MM.1S (cell line): ENCODE measurements around the gene PRR3.

ENCODE experiments used
- CTCF ChIP-seq: fragments of 300-600 bp; sonication (generic); IDR thresholded peaks from 2 replicates; pipeline ENCODE4 v1.5.1; 2016; ENCODE audit warnings: antibody characterized with exemption, low read length, mixed read lengths
- EZH2 ChIP-seq: fragments of 300-600 bp; sonication (generic); optimal IDR thresholded peaks from 2 replicates; pipeline ENCODE3; 2017; ENCODE audit warnings: low read depth, mild to moderate bottlenecking, antibody characterized with exemption, low read length, mixed read lengths
- EZH2phosphoT487 ChIP-seq: fragments of 300-600 bp; sonication (generic); IDR thresholded peaks from 2 replicates; pipeline ENCODE4 v1.6.1; 2018; ENCODE audit warnings: antibody characterized with exemption, low read length

DNA sequence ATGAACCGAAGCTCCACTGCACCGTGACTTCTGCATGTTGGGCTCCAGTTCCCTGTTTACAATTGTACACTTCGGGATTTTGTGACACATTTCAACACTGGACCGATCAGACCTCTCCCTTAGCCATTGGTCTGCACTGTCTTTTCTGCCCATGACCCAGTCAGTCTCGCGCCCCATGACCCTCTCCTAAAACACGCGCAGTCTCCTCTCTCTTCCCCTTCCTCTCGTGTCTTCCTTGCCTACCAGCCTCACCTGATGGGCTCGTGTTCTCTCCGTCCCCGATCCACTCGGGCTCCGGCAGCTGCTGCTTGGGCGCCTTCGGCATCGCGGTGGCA is 13.6 kb downstream of the PRR3 start:
- TF ChIP-seq CTCF, result no peak
- no peak for TF ChIP-seq EZH2
- no peak for TF ChIP-seq EZH2phosphoT487
